IPS-11a (cell line): ENCODE data around the gene APBA1.
"Not testable (repeated sequence)": the region's sequence is repeated elsewhere in the genome, so short reads cannot be mapped to it uniquely, and the experiment has no call there.

ENCODE experiments used
- H3K4me3 ChIP-seq: one replicate; pipeline ENCODE4 v1.5.1; 2013; ENCODE audit warnings: low read depth, low read length, control low read depth

The APBA1 gene

DNA sequence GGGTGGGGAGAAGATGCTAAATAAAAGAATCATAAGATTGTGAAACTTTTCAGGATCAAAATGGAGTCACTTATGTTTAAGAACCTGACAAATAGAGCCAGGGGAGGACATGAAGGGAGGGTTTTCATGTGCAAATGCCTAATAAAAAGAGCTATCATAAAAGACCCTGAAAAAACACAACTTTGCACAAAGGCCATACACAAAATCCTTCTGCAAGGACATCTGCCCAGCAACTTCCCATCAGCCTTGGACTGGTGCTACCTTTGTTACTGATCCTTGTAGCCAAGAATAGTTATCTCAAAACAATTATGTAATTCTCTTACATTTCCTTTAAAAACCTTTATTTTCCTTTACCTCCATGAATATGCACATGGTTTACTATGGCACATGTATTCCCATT, 63.0 kb downstream of the APBA1 start:
- H3K4me3 ChIP-seq = no peak overlapping the region

DNA sequence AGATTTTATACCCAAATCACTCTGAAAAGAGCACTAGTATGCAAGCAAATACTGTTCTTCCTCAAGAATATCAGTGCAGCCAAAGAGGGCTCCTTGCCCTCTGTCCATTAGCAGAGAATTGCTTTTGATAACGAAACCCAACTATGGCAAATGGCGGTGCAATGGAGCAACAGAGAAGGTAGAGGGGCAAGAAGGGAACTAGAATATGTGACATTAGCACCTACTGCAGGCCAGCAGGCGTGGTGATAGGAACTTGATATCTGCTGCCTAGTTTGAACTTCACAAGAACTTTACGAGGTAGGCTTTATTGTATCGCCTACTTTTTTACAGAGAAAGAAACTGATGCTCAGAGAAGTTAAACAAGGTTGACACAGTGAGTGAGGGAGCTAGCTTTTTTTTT, 66.1 kb downstream of the APBA1 start:
- no peak overlapping the region for H3K4me3 ChIP-seq

DNA sequence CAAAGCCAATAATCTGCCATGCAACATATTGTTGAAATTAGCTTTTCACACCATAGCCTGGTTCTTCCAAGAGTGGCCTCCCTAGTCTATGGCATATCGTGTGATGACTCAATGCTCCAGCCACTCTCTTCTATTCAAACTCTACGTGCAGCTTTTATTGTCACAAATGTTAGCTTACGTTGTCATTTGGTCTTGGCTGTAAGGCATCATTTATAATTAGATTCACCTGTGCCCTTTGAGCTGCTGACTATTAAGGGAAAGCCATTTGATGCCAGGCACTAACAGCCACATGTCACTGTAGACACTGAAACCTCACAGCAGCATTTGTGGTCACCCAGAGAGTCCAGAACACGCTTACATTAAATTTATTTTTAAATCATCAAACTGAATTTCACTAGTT, 66.8 kb downstream of the APBA1 start:
- H3K4me3 ChIP-seq = no peak overlapping the region

DNA sequence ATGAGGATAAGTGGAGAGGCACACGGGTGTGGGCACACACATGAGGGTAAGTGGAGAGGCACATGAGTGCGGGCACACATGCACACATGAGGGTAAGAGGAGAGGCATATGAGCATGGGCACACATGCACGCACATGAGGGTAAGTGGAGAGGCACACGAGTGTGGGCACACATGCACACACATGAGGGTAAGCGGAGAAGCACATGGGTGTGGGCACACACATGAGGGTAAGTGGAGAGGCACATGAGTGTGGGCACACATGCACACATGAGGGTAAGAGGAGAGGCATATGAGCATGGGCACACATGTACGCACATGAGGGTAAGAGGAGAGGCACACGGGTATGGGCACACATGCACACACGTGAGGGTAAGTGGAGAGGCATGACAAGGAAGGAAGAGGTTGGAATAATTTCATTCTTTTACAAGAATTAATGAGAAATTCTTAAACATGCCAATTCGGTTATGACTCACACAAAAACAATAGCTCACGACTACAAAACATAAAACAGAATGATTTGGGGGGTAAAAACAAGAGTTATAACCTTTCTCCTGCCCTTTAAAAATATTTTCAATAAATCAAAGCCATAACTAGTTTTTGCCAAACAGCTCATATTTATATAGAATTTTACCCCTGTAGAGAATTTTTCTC, 67.5 kb downstream of the APBA1 start:
- no peak overlapping the region for H3K4me3 ChIP-seq

DNA sequence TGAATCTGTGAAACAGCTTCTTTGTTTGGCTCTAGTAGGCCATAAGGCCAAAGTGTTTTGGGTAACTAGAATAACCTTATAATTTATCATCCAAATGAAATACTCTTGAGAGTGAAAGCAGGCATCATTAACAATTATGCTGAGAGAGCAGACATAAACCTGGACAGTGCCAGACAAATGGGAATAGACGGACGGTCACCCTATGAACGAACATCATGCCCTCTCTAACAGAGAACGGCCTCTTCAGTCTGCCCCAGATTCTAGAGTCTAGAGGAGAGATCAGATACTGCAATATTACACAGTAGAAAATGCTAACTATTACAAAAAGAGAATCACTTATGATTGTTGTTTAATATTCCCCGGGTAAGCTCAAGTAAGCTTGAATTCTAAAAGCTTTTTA, 68.5 kb downstream of the APBA1 start:
- H3K4me3 ChIP-seq = no peak overlapping the region

DNA sequence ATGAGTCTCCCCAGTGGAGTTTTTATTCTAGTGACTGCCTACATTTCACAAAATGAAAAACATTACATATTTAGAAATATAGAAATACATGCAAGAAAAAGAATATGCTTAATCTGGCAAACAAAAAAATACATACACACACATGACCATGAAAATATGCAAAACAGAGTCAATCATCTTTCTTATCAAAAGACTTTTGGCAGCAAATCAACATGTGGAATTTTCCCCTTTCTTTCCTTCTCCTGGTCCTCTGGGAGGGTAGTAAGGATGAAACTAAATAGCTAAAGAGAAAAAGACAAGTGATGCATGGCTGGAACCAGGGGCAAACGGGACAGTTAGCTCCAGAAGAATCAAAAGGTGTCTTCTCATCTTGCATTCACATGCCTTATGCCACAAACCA, 69.4 kb downstream of the APBA1 start:
- no peak overlapping the region for H3K4me3 ChIP-seq

DNA sequence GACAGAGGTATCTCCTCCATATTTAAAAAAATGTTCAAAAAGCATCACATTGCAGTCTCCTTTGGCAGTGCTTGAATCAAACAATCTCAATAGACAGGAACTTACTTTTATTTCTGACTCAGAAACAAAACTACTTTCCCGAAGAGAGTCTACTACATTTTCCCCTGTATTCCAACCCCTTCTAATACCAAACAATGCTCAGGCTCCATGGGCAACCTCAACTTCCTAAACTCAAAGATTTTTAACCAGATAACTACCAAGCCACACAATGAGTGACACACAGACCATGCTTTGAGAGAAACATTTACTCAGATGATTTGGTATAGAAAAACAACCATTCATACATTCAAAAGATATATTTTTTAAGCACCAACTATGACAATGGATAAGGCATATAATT, 70.5 kb downstream of the APBA1 start:
- no peak overlapping the region for H3K4me3 ChIP-seq

DNA sequence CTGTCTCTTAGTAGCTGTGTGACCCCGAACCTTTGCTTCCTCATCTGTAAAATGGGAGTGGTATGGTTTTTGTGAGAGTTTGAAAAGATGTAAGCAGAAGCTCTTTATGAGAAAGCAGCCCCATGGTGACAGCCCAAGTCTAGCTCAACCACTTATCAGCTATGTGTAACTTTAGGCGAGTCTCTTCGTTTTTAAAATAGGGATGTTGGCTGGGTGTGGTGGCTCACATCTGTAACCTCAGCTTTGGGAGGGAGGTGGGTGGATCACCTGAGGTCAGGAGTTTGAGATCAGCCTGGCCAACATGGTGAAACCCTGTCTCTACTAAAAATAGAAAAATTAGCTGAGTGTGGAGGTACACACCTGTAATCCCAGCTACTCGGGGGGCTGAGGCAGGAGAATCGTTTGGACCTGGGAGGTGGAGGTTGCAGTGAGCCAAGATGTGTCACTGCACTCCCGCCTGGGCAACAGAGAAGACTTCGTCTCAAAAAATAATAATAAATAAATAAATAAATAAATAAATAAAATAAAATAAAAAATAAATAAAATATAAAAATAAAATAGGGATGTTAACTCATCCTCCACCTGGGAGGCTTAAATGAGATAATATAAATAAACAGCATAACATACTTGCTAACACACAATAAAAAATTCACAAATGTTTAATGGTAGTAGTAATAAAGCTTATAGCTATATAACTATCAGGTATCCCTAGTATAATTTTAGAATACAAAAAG, 71.7 kb downstream of the APBA1 start:
- no peak overlapping the region for H3K4me3 ChIP-seq

DNA sequence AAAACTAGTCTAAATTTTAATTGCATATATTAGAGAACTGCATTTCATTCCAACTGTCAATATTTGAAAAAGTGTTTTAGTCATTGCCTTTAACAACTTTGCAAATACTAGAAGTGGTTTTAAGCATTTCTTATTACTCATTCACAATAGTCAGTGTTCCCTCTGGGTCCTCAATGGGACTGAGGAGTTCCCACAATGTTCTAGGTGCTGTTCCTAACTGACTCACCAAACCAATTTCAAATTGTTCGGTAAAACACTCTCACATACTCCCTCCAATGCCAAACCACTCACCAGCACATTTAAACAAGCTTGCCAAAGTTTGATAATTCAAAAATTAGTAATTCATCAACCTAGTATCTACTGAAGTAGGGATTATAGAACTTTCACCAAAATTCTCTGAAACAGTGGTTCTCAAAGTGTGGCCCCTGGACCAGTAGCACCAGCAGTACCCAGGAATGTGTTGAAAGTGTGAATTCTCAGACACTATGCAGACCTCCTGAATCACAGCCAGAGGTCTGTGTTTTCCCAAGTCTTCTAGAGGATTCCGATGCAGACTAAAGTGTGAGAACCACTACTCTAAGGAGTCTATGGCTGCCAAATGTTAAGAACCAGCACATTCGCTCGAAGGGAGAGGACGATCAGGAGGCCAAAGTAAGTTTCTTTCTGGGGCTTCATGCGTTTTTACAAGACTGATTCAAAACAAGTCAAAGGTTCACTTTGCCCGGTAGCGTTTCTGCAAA, 72.8 kb downstream of the APBA1 start:
- no peak overlapping the region for H3K4me3 ChIP-seq

DNA sequence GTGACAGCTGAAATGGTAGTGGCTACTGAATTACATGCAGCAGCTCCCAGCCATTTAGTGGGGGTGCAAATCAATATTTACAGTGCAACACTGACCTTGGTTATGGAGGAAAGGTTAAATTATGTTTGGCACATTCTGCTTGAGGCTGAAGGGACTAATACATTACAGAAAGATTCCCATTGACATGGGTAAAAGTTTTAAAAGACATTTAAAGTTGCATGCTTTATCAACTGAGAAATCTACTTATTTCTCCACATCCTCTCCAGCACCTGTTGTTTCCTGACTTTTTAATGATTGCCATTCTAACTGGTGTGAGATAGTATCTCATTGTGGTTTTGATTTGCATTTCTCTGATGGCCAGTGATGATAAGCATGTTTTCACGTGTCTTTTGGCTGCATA, 75.3 kb downstream of the APBA1 start:
- H3K4me3 ChIP-seq = not testable (repeated sequence)

DNA sequence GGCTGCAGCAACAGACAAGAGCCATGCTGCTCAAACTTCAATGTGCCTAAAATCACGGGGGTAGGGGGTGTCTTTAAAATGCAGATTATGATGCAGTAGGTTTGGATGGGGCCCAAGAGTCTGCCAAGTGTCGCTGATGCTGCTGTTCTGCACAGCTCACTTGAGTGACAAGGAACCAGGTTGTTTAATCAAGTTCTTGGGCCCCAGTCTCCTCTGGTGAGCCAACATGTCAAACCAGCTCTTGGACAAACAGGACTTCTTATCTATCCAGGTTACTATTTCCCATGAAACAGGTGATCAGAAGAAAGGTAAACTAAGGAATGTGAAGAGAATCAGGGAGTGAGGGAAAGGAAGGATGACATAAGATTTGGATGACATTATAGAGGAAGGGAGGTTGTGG, 78.0 kb downstream of the APBA1 start:
- no peak overlapping the region for H3K4me3 ChIP-seq

DNA sequence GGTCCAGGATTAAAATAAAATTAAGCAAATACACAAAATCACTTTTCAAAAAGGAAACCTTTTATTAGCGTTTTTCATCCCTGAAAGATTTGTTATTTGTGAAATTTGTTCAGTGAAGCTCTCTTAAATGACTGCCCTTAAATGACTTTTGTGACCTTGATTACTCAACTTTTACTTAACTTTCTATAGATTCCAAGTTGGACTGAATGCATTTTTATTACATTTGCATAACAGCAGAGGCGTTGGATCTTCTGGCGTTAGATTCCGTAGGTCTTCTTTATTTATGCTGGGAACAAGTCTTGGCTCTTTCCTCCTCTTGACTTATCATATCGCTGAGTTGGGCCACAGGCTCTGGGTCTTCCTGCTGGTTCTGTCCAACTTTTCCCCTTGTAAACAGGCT, 78.4 kb downstream of the APBA1 start:
- H3K4me3 ChIP-seq = no peak overlapping the region

DNA sequence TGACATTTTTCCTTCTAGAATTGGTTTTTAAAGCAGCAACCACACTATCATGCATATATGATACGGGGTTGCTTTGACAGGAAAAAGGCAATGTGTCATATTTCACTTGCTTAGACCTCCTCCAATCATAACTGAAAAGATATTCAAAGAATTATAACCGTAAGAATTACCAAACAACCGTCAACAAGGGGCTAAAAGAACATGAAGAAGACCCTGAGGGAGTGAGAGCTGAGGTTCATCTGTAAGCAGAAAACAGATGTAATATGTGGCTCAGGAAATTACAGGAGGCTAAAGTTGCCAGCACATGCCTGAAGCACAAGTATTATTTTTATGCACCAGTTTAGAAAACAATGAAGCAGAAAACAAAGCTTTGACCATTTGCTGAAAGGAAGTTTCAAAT, 78.9 kb downstream of the APBA1 start:
- no peak overlapping the region for H3K4me3 ChIP-seq

DNA sequence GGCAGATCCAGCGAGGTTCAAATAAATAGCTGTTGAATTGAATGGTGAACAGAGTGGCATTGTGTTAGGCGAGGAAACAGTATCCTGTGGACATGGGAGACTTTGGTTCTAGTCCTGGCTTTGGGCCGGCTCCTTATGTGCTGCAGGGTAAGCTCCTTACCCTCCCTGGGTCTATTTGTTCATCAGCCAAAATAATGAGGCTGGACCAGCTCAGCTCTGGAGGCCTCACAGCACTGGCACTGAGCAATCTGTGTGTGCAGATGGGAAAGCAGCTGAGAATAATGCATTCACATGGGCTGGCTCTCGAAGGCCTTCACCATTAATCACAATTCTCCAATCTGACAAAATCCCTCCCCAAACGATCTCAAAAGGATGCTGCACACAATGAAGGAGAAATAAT, 81.9 kb downstream of the APBA1 start:
- no peak overlapping the region for H3K4me3 ChIP-seq

DNA sequence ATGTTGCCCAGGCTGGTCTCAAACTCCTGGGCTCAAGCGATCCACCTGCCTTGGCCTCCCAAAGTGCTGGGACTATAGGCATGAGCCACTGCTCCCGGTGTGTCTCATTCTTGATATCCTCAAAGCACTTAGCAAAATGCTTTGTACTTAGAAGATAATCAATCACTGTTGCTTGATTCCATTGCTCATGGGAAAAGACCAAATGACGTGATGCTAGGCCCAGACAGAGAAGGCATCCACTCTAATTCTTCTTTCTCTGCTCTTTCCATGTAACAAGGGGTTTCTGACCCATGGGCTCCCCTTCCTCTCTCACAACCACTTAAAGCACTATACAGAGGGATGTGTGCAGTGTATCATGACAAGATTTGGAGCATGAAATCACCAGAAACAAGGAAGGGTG, 83.0 kb downstream of the APBA1 start:
- H3K4me3 ChIP-seq = no peak overlapping the region

DNA sequence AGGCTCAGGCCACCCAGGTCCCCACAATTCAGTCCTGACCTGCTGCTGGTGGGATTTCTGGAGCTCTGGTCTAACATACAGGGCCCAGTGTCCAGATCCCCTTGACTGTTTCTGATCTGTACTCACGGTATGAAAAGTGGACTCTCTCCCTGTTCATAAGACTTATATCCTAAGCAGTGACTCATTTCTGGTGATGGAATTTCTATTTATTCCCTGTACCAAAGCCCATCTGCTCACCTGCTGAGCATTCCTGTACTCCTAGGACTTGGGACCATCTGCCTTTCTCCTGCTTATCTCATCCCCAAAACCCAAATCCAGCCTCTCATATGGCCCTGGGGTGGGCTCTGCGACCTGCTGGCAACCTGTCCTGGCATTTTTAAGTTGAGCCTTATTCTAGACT, 86.6 kb downstream of the APBA1 start:
- no peak overlapping the region for H3K4me3 ChIP-seq

DNA sequence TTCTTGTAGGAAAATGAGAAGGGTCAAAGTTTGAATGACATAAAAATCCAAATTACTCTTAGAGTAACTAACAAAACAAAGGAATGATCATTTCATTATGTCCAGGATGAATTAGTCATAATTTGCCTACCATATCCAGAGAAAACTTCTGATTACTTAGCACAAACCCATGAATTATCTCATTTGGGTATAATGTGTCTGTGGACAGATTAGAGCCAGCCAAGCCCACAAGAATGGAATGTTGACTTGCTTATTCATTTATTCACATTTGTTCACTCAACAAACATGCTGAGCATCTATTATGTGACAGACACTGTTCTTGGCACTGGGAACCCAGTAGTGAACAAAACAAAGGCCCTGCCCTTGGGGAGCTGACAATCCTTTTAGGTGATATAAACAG, 87.4 kb downstream of the APBA1 start:
- no peak overlapping the region for H3K4me3 ChIP-seq

DNA sequence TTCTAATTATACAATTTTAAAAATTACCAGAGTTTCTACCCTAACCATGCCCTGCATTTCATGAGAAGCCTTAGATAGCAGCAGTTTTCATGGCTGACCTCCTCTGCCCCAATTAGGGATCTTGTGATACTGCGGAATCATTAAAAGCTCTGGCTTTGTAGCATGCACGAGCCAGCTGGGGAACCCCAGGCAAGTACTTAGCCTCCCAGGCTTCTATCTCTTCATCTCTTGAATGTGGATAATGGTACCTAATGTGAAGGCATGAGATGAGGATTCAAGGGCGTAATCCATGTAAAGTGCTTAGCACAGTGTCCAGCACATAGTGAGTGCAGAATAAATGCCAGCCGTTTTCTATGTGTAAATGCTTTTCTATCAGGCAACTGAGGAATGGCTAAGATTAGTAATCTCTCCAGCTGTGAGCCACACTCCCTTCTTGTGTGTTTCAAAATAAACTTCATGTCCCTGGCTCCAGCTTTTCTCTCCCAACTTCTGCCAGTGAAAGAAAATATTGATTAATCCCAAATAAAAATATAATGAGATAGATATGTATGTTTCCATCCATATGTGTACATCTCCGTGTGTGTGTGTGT, 88.4 kb downstream of the APBA1 start:
- H3K4me3 ChIP-seq = no peak overlapping the region

DNA sequence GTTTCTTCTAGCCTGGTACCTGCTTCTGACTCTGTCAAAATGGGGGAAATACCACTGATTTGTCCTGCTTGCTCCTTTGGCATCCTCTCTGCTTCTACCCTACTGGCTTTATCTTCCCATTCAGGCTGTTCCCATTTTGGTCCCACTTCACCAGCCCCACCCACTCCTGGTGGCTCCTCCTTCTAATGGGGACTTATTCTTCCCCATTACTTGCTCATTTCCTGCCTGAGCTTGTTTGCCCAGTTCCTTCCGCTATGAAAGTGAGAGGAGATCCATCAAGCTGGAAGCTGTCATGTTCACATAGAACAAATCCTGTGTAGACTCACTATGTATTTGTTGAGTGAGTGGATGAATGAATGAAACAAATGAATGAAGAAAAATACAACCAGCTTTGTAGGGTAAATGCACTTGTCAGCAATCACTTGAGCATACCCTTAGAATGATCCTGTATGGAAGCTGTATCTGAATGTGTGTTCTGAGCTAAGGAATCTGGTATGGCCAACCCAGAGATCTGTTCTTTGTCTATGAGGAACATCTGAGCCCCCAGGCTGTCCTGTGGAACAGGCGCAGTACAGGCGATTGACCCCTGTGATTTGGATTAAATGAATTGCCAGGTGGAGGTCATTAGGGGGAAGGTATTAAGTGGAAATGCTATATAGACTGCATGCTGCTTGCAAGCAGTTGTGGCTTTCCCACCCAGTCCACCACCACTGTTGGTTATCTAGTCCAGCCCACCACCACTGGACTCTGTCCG, 89.5 kb downstream of the APBA1 start:
- H3K4me3 ChIP-seq = no peak overlapping the region

DNA sequence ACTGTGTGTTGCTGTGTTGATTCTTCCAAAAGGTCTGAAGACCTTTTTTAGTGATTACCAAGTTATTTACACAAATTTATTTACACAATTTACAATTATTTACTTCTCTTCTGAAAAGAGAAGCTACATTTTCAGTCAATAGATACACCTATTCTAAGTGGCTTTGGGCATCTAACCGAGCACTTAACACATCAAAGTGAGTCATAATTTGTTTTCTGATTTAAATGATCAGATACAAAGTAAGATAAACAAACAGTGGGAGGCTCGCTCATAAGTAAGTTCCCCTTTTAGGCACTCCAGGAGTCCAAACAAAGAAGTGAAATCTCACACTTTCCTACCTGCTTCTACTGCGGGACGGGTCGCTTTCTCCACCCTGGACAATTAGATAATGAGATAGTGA, 90.2 kb downstream of the APBA1 start:
- no peak overlapping the region for H3K4me3 ChIP-seq

DNA sequence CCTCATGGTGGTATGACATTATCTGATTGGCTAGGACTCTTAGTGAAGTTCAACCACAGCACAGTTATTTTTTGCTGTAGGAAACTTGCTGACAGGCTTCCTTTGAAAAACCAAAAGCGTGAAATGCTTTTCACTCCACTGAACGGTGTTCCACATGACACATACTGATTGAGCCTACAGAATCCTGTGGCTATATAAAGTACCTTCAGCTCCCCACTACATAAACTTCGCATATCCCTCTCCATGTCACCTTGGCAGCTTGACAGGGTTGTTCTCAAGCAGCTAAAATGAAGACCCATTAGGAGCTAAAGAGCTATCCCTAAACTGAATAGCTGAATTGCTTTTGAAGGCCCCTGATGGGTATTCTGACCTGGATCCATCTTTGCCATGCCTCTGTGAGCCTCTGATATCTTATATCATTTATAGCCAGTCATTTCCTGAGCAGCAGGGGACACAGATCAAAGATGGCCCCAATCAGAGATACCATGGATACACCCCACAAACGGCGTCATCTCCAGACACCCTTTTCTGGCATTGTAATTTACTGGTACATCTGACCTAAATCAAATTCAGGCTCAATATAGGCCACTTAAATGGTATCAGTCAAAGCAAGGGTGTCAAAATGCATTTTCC, 91.5 kb downstream of the APBA1 start:
- H3K4me3 ChIP-seq = no peak overlapping the region
